Measurements from ENCODE around the gene NPAS1. TPM values are rescaled to one million over a fixed set of nuclear protein-coding genes. Genes with fewer than 3 reads are reported as not detected.

NPAS1 gene
- total RNA-seq, 1 experiment from 2014 or later = 4.6 TPM

GRCh38 chr19:46984077-46985010 lies 35.3 kb upstream of the NPAS1 start:
- Histone ChIP-seq H3K4me2 (ENCODE audit: low read length) (no peak overlapping the region), H3K9me3 (ENCODE audit: control insufficient read depth in 1 of 2, insufficient read depth in 1 of 2, low read depth in 1 of 2, low read length in 2 of 2) (no peaks in the 10 kb centered on the region), H3K9ac (ENCODE audit: low read length) (no peak overlapping the region), H3K9me2 (ENCODE audit: insufficient read depth) (no peaks in the 10 kb centered on the region), H3K36me3 (ENCODE audit: control insufficient read depth in 1 of 2, insufficient read depth in 2 of 2, low read length in 2 of 2) (no peaks in the 10 kb centered on the region), H3K27ac (ENCODE audit: low read depth, low read length) (no peak overlapping the region), H3K79me2 (ENCODE audit: insufficient read depth, low read length) (peaks cover 13% of the 10 kb centered on the region; the same call in 1 of the 2 replicates), H4K20me1 (ENCODE audit: insufficient read depth) (no peaks in the 10 kb centered on the region), H3K4me3 (replicated peaks in 1 of 2; ENCODE audit: low read depth in 1 of 2, low read length in 2 of 2) (no peak overlapping the region), H2AFZ (ENCODE audit: low read depth, low read length, poor library complexity, severe bottlenecking) (no peak overlapping the region), H3K27me3 (ENCODE audit: insufficient read depth, low read length) (no peaks in the 10 kb centered on the region), H3K4me1 (ENCODE audit: control insufficient read depth in 1 of 2, insufficient read depth in 2 of 2, low read length in 2 of 2) (peaks cover 7 to 8% of the 10 kb centered on the region in 2 experiments; a peak in 2 of 4 replicates)
- CTCF ChIA-PET = no interaction called here
- intact Hi-C loops (cut with micrococcal nuclease) = no loop called here
- ATAC-seq = no peak
- no TSS peak for BruUV-seq (replicated peaks)
- TF ChIP-seq EZH2phosphoT487 (IDR thresholded peaks at IDR 0.05; ENCODE audit: borderline replicate concordance) (no peak), SIN3A (IDR thresholded peaks at IDR 0.05; ENCODE audit: low read depth) (no peak), FOSL1 (IDR thresholded peaks at IDR 0.05; ENCODE audit: low read depth) (no peak), EZH2 (IDR thresholded peaks at IDR 0.05) (no peak), TCF7L2 (IDR thresholded peaks at IDR 0.05; ENCODE audit: borderline replicate concordance, extremely low read depth, insufficient read depth, insufficient read length) (no peak), CBX3 (IDR thresholded peaks at IDR 0.05; ENCODE audit: low read depth) (no peak), ZFX (IDR thresholded peaks at IDR 0.05) (no peak), EGR1 (IDR thresholded peaks at IDR 0.05; ENCODE audit: low read depth) (no peak), YY1 (IDR thresholded peaks at IDR 0.05; ENCODE audit: extremely low read depth, insufficient replicate concordance, low read depth, low read length) (no peak), JUND (IDR thresholded peaks at IDR 0.05) (no peak), SP1 (IDR thresholded peaks at IDR 0.05; ENCODE audit: low read depth) (no peak), ELF1 (IDR thresholded peaks at IDR 0.05; ENCODE audit: borderline replicate concordance, low read depth) (no peak), POLR2AphosphoS5 (IDR thresholded peaks at IDR 0.05; ENCODE audit: low read depth, low read length) (no peak), ATF3 (IDR thresholded peaks at IDR 0.05) (no peak), SRF (IDR thresholded peaks at IDR 0.05; ENCODE audit: low read depth) (no peak)
- RAD21 ChIA-PET (ENCODE audit: low non-redundant PET in 1 of 2, low total read pairs in 2 of 2, uncharacterized antibody in 2 of 2, unreplicated experiment in 2 of 2) = no interaction called here
- DNase-seq (ENCODE audit: low read depth, low spot score) = no peak
- POLR2A ChIA-PET = no interaction called here
